ENCODE measurements around the gene IFIT1.

IFIT1 gene

GRCh38 chr10:89452193-89452592 is 59.8 kb downstream of the IFIT1 start:
- no peaks in the 10 kb centered on the region for H3K27me3 ChIP-seq (ENCODE audit: insufficient read depth, poor library complexity, severe bottlenecking)
- TF ChIP-seq SPI1 (IDR thresholded peaks at IDR 0.05; ENCODE audit: borderline replicate concordance, low read depth), result no peak
- TF ChIP-seq, protein P1, sequence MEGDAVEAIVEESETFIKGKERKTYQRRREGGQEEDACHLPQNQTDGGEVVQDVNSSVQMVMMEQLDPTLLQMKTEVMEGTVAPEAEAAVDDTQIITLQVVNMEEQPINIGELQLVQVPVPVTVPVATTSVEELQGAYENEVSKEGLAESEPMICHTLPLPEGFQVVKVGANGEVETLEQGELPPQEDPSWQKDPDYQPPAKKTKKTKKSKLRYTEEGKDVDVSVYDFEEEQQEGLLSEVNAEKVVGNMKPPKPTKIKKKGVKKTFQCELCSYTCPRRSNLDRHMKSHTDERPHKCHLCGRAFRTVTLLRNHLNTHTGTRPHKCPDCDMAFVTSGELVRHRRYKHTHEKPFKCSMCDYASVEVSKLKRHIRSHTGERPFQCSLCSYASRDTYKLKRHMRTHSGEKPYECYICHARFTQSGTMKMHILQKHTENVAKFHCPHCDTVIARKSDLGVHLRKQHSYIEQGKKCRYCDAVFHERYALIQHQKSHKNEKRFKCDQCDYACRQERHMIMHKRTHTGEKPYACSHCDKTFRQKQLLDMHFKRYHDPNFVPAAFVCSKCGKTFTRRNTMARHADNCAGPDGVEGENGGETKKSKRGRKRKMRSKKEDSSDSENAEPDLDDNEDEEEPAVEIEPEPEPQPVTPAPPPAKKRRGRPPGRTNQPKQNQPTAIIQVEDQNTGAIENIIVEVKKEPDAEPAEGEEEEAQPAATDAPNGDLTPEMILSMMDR (IDR thresholded peaks at IDR 0.05; ENCODE audit: insufficient read depth, low read length), result no peak
- TF ChIP-seq POLR2AphosphoS5 (IDR thresholded peaks at IDR 0.05; ENCODE audit: low read depth), result no peak
- TF ChIP-seq GABPA (IDR thresholded peaks at IDR 0.05; ENCODE audit: low read depth), result no peak
- no peak for TF ChIP-seq REST (IDR thresholded peaks at IDR 0.05; ENCODE audit: insufficient replicate concordance, low read depth)
- no peak overlapping the region for H3K4me3 ChIP-seq (replicated peaks; ENCODE audit: insufficient read depth, low read length)
- no peak for DNase-seq (ENCODE audit: low read depth in 1 of 2, low spot score in 1 of 2)
- H3K27ac ChIP-seq (replicated peaks), result no peak overlapping the region

- TF ChIP-seq SPI1 (IDR thresholded peaks at IDR 0.05; ENCODE audit: borderline replicate concordance, low read depth) (no peak), POLR2AphosphoS5 (IDR thresholded peaks at IDR 0.05; ENCODE audit: low read depth) (no peak), GABPA (IDR thresholded peaks at IDR 0.05; ENCODE audit: low read depth) (no peak), REST (IDR thresholded peaks at IDR 0.05; ENCODE audit: insufficient replicate concordance, low read depth) (no peak)
- TF ChIP-seq, protein P1 (IDR thresholded peaks at IDR 0.05; ENCODE audit: insufficient read depth, low read length), result no peak
- no peak overlapping the region for H3K27ac ChIP-seq (replicated peaks)
- H3K27me3 ChIP-seq (ENCODE audit: insufficient read depth, poor library complexity, severe bottlenecking), result no peaks in the 10 kb centered on the region
- no peak overlapping the region for H3K4me3 ChIP-seq (replicated peaks; ENCODE audit: insufficient read depth, low read length)
- peak in 1 of 2 experiments; percentile 2 for DNase-seq (ENCODE audit: low read depth in 1 of 2, low spot score in 1 of 2)
Measured at GRCh38 chr10:89454561-89455347, 62.3 kb downstream of the IFIT1 start.
